Mucosa of stomach (tissue), 1 donor: ENCODE results near the gene PMVK.

ENCODE experiments used
- H3K27me3 ChIP-seq: one replicate; pipeline ENCODE4 v1.7.0; 2013; ENCODE audit warnings: mild to moderate bottlenecking, low read length; ENCODE audit not compliant: control insufficient read depth, insufficient read depth
- H3K36me3 ChIP-seq: one replicate; pipeline ENCODE4 v1.7.0; 2013; ENCODE audit warnings: low read length; ENCODE audit not compliant: control insufficient read depth, insufficient read depth
- H3K4me1 ChIP-seq: one replicate; pipeline ENCODE4 v1.7.0; 2013; ENCODE audit warnings: mild to moderate bottlenecking, low read length; ENCODE audit not compliant: control insufficient read depth, insufficient read depth
- H3K4me3 ChIP-seq: one replicate; pipeline ENCODE4 v1.7.0; 2013; ENCODE audit warnings: low read length
- H3K9ac ChIP-seq: one replicate; pipeline ENCODE4 v1.7.0; 2013; ENCODE audit warnings: mild to moderate bottlenecking, low read length, moderate library complexity
- H3K9me3 ChIP-seq: one replicate; pipeline ENCODE4 v1.7.0; 2013; ENCODE audit warnings: mild to moderate bottlenecking, low read length, moderate library complexity; ENCODE audit not compliant: control insufficient read depth
- donor health status: Pancreatic carcinoma.

Gene PMVK

GRCh38 chr1:154962795-154963330 is 26.3 kb upstream of the PMVK start:
- Histone ChIP-seq H3K9me3 (no peaks in the 10 kb centered on the region), H3K9ac (peak overlapping the region; percentile 93), H3K4me1 (peaks cover 29% of the 10 kb centered on the region), H3K4me3 (no peak overlapping the region), H3K27me3 (no peaks in the 10 kb centered on the region), H3K36me3 (peaks cover 15% of the 10 kb centered on the region)

GRCh38 chr1:154962156-154962749 is 25.7 kb upstream of the PMVK start:
- H3K9ac ChIP-seq: peak overlapping the region; percentile 93
- peaks cover 9% of the 10 kb centered on the region for H3K36me3 ChIP-seq
- peaks cover 25% of the 10 kb centered on the region for H3K4me1 ChIP-seq
- H3K27me3 ChIP-seq: no peaks in the 10 kb centered on the region
- H3K9me3 ChIP-seq: no peaks in the 10 kb centered on the region
- H3K4me3 ChIP-seq: peak overlapping the region; percentile 75

- H3K9me3 ChIP-seq: no peaks in the 10 kb centered on the region
- peaks cover 4% of the 10 kb centered on the region for H3K36me3 ChIP-seq
- H3K27me3 ChIP-seq: no peaks in the 10 kb centered on the region
- peaks cover 31% of the 10 kb centered on the region for H3K4me1 ChIP-seq
- H3K9ac ChIP-seq: peak within 1 kb of the TSS; percentile 93
- H3K4me3 ChIP-seq: peak within 1 kb of the TSS; percentile 75
These were observed 25.0 kb upstream of the PMVK start, which contains the start of gene PYGO2 for GRCh38 chr1:154961207-154962155. PYGO2 (minus strand) TSS chr1:154961782; CDS start chr1:154961576, 206 bp downstream.

- Histone ChIP-seq H3K9me3 (no peaks in the 10 kb centered on the region), H3K27me3 (no peaks in the 10 kb centered on the region), H3K36me3 (peaks cover 3% of the 10 kb centered on the region), H3K9ac (peak overlapping the region; percentile 93), H3K4me3 (peak overlapping the region; percentile 75), H3K4me1 (peaks cover 33% of the 10 kb centered on the region)
These were observed 24.1 kb upstream of the PMVK start for GRCh38 chr1:154960446-154961136.

GRCh38 chr1:154959426-154959780 is 22.9 kb upstream of the PMVK start:
- H3K9ac ChIP-seq: no peak overlapping the region
- H3K36me3 ChIP-seq: no peaks in the 10 kb centered on the region
- H3K4me3 ChIP-seq: no peak overlapping the region
- peaks cover 44% of the 10 kb centered on the region for H3K4me1 ChIP-seq
- no peaks in the 10 kb centered on the region for H3K9me3 ChIP-seq
- H3K27me3 ChIP-seq: no peaks in the 10 kb centered on the region

- peaks cover 48% of the 10 kb centered on the region for H3K4me1 ChIP-seq
These were observed 22.3 kb upstream of the PMVK start for GRCh38 chr1:154958681-154959425.

GRCh38 chr1:154958036-154958435 is 21.5 kb upstream of the PMVK start:
- no peaks in the 10 kb centered on the region for H3K27me3 ChIP-seq
- H3K4me3 ChIP-seq: no peak overlapping the region
- H3K4me1 ChIP-seq: peaks cover 52% of the 10 kb centered on the region
- no peaks in the 10 kb centered on the region for H3K36me3 ChIP-seq
- H3K9me3 ChIP-seq: no peaks in the 10 kb centered on the region
- no peak overlapping the region for H3K9ac ChIP-seq

More at GRCh38 chr1:154958681-154959425, 22.3 kb upstream of the PMVK start:
- Histone ChIP-seq H3K27me3 (no peaks in the 10 kb centered on the region), H3K9ac (no peak overlapping the region), H3K9me3 (no peaks in the 10 kb centered on the region), H3K4me3 (no peak overlapping the region), H3K36me3 (no peaks in the 10 kb centered on the region)

GRCh38 chr1:154957091-154957657 is 20.7 kb upstream of the PMVK start:
- Histone ChIP-seq H3K4me1 (peaks cover 46% of the 10 kb centered on the region), H3K4me3 (no peak overlapping the region), H3K9me3 (no peaks in the 10 kb centered on the region), H3K27me3 (no peaks in the 10 kb centered on the region), H3K9ac (no peak overlapping the region), H3K36me3 (no peaks in the 10 kb centered on the region)

GRCh38 chr1:154956544-154956941 is 20.0 kb upstream of the PMVK start:
- Histone ChIP-seq H3K36me3 (no peaks in the 10 kb centered on the region), H3K27me3 (no peaks in the 10 kb centered on the region), H3K9ac (peak overlapping the region; percentile 60), H3K9me3 (no peaks in the 10 kb centered on the region), H3K4me1 (peaks cover 45% of the 10 kb centered on the region), H3K4me3 (peak overlapping the region; percentile 60)

- Histone ChIP-seq H3K27me3 (no peaks in the 10 kb centered on the region), H3K4me3 (peak within 1 kb of the TSS; percentile 60), H3K36me3 (no peaks in the 10 kb centered on the region), H3K4me1 (peaks cover 43% of the 10 kb centered on the region), H3K9me3 (no peaks in the 10 kb centered on the region), H3K9ac (peak within 1 kb of the TSS; percentile 60)
These were observed 19.4 kb upstream of the PMVK start, which contains the start of gene PBXIP1 for GRCh38 chr1:154955718-154956543. PBXIP1 (minus strand) TSS chr1:154956099; CDS start chr1:154953721, 2,378 bp downstream.
